ENCODE results near the gene RSAD2.

DNA sequence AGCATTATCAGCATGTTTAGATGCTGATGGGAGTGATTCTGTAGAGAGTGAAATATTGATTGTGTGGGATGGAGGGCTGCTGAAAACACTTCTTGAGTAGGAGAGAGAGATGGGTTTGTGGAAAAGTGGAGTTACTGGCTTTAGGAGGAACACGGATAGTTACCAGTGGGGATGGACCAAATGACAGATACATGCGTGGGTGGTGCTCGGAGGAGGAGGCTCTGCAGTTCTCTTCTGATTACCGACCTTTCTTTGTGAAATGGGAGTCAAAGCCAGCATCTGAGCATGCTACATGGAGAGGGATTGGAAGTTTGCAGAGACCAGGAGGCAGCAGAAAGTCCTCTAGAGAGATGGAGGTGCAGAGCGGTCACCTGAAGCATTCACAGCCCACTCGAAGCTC is 65.9 kb downstream of the RSAD2 start:
- TF ChIP-seq, protein P1, sequence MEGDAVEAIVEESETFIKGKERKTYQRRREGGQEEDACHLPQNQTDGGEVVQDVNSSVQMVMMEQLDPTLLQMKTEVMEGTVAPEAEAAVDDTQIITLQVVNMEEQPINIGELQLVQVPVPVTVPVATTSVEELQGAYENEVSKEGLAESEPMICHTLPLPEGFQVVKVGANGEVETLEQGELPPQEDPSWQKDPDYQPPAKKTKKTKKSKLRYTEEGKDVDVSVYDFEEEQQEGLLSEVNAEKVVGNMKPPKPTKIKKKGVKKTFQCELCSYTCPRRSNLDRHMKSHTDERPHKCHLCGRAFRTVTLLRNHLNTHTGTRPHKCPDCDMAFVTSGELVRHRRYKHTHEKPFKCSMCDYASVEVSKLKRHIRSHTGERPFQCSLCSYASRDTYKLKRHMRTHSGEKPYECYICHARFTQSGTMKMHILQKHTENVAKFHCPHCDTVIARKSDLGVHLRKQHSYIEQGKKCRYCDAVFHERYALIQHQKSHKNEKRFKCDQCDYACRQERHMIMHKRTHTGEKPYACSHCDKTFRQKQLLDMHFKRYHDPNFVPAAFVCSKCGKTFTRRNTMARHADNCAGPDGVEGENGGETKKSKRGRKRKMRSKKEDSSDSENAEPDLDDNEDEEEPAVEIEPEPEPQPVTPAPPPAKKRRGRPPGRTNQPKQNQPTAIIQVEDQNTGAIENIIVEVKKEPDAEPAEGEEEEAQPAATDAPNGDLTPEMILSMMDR (IDR thresholded peaks at IDR 0.05; ENCODE audit: insufficient read depth, low read length, poor library complexity, severe bottlenecking) = no peak
- no peak for TF ChIP-seq EZH2phosphoT487 (conservative IDR thresholded peaks at IDR 0.05; ENCODE audit: low read length)
